ENCODE results near the gene ALG14.
A peak's percentile ranks its signal among the peaks of the same experiment; 100 is the strongest.

ALG14 gene

GRCh38 chr1:95006681-95007080, 66.1 kb downstream of the ALG14 start:
- TF ChIP-seq CTCF (conservative IDR thresholded peaks at IDR 0.05), result no peak

GRCh38 chr1:95005584-95005983, 67.2 kb downstream of the ALG14 start:
- no peak overlapping the region for H3K27ac ChIP-seq
- no peak for TF ChIP-seq CTCF (conservative IDR thresholded peaks at IDR 0.05)

More at GRCh38 chr1:95006681-95007080, 66.1 kb downstream of the ALG14 start:
- peak overlapping the region; percentile 71 for H3K27ac ChIP-seq

GRCh38 chr1:95004013-95004412, 68.7 kb downstream of the ALG14 start:
- TF ChIP-seq CTCF (conservative IDR thresholded peaks at IDR 0.05), result no peak
- peak overlapping the region; percentile 86 for H3K27ac ChIP-seq

- no peak for TF ChIP-seq CTCF (conservative IDR thresholded peaks at IDR 0.05)
- H3K27ac ChIP-seq, result peak overlapping the region; percentile 86
Observed at GRCh38 chr1:95003433-95003738, 69.4 kb downstream of the ALG14 start.

GRCh38 chr1:95002540-95003432, 70.0 kb downstream of the ALG14 start:
- H3K27ac ChIP-seq, result peak overlapping the region; percentile 86
- TF ChIP-seq CTCF (conservative IDR thresholded peaks at IDR 0.05), result no peak

GRCh38 chr1:95002164-95002539, 70.6 kb downstream of the ALG14 start:
- H3K27ac ChIP-seq, result peak overlapping the region; percentile 86
- no peak for TF ChIP-seq CTCF (conservative IDR thresholded peaks at IDR 0.05)

GRCh38 chr1:94999456-95000131, 73.2 kb downstream of the ALG14 start:
- TF ChIP-seq CTCF (conservative IDR thresholded peaks at IDR 0.05), result no peak
- H3K27ac ChIP-seq, result no peak overlapping the region
